ENCODE data around the gene LRRK1.

- TF ChIP-seq CTCF (IDR thresholded peaks at IDR 0.05) (no peak), EP300 (IDR thresholded peaks at IDR 0.05) (no peak)
These were observed 30.5 kb downstream of the LRRK1 start for GRCh38 chr15:100949691-100950090.

All from ovary (tissue), 3 donors.